ENCODE data around the gene NPHS1. TPM values are rescaled to one million over a fixed set of nuclear protein-coding genes. Genes with fewer than 3 reads are reported as not detected.
"Not testable (repeated sequence)": the region's sequence is repeated elsewhere in the genome, so short reads cannot be mapped to it uniquely, and the experiment has no call there.

NPHS1 gene
- total RNA-seq, 2 experiments from 2014 or later = not detected

- peak overlapping the region; percentile 81 for H3K27ac Mint-ChIP-seq
- ATAC-seq; DNase-seq; H3K9me3 Mint-ChIP-seq (ENCODE audit: low read depth); H3K36me3 Mint-ChIP-seq: not testable (repeated sequence)
- peak overlapping the region; percentile 73 for H3K4me3 Mint-ChIP-seq
- CTCF ChIA-PET = interaction anchor here (1.3 to 2.2 kb wide), 3 partner anchors 12 to 61 kb away, joined by 3 to 10 read pairs (median 4); no protein-coding TSS in a partner anchor
- H3K27me3 Mint-ChIP-seq = peaks cover 21% of the 10 kb centered on the region
- H3K4me1 Mint-ChIP-seq = peaks cover 15% of the 10 kb centered on the region
Observed at GRCh38 chr19:35870124-35870736, 17.9 kb upstream of the NPHS1 start.

GRCh38 chr19:35869327-35870123 is 17.2 kb upstream of the NPHS1 start:
- Mint-ChIP-seq H3K36me3 (no peaks in the 10 kb centered on the region), H3K27ac (peak overlapping the region; percentile 81), H3K27me3 (peaks cover 21% of the 10 kb centered on the region), H3K4me1 (peaks cover 15% of the 10 kb centered on the region), H3K9me3 (ENCODE audit: low read depth) (no peaks in the 10 kb centered on the region), H3K4me3 (peak overlapping the region; percentile 73)
- CTCF ChIA-PET = interaction anchor here (1.3 to 2.2 kb wide), 3 partner anchors 13 to 62 kb away, joined by 3 to 10 read pairs (median 4); no protein-coding TSS in a partner anchor
- ATAC-seq = peak; percentile 92
- peak; percentile 93 for DNase-seq

GRCh38 chr19:35868823-35869326 is 16.6 kb upstream of the NPHS1 start:
- CTCF ChIA-PET = interaction anchor here (1.2 to 2.2 kb wide), 2 partner anchors 13 to 195 kb away, joined by 3 to 10 read pairs; no protein-coding TSS in a partner anchor
- Mint-ChIP-seq H3K9me3 (ENCODE audit: low read depth) (no peaks in the 10 kb centered on the region), H3K36me3 (no peaks in the 10 kb centered on the region), H3K4me3 (peak overlapping the region; percentile 11), H3K27me3 (peaks cover 21% of the 10 kb centered on the region), H3K4me1 (peaks cover 15% of the 10 kb centered on the region), H3K27ac (no peak overlapping the region)
- no peak for DNase-seq
- ATAC-seq = no peak

DNA sequence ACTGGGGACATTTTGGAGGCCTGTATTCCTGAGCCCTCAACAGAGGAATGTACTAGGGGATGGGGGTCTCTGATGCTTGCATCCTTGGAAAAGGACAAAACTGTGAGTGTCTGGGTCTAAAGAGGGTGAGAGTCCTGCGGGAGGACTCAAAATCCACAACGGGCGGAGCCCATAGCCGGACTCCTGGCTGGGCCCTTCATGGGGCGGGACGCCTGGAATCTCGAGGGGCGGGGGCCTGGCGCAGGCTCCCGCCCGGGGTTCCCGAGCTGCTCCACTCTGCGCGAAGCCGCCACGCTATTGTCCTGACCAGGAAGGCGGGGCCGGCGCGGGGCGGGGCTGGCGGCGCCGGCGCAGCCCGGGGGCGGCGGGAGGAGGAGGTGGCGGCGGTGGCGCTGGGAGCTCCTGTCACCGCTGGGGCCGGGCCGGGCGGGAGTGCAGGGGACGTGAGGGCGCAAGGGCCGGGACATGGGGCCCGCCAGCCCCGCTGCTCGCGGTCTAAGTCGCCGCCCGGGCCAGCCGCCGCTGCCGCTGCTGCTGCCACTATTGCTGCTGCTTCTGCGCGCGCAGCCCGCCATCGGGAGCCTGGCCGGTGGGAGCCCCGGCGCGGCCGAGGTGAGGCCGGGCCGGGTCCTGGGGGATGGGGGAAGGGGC is 16.0 kb upstream of the NPHS1 start, which contains the start of gene APLP1:
APLP1 (plus strand) TSS at position 403 of the 651 bp plus-strand sequence; CDS start at position 466, 63 bp downstream.
- DNase-seq (peak; percentile 68), ATAC-seq (peak; percentile 73)
- Mint-ChIP-seq H3K27me3 (peaks cover 21% of the 10 kb centered on the region), H3K9me3 (ENCODE audit: low read depth) (no peaks in the 10 kb centered on the region), H3K4me1 (peaks cover 15% of the 10 kb centered on the region), H3K27ac (no peak within 1 kb of the TSS), H3K36me3 (no peaks in the 10 kb centered on the region), H3K4me3 (peak within 1 kb of the TSS; percentile 11)
- CTCF ChIA-PET = interaction anchor here (1.2 to 2.2 kb wide), 2 partner anchors 14 to 195 kb away, joined by 3 to 10 read pairs; no protein-coding TSS in a partner anchor

DNA sequence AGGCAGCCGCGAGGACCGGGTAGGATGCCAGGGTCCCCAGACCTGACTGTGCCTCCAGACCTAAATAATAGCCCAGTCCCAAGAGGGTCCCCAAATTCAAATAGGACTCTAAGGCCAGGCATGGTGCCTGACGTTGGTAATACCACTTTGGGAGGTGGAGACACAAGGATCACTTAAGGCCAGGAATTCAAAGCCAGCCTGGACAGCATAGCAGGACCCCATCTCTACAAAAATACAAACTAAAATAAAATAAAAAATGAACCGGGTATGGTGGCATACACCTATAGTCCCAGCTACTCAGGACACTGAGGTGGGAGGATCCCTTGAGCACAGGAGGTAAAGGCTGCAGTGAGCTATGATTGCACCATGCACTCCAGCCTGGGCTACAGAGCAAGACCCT is 10.7 kb upstream of the NPHS1 start:
- H3K4me1 Mint-ChIP-seq = peaks cover 4% of the 10 kb centered on the region
- ATAC-seq (no peak), DNase-seq (no peak)
- no peaks in the 10 kb centered on the region for H3K36me3 Mint-ChIP-seq
- no peak overlapping the region for H3K4me3 Mint-ChIP-seq
- H3K9me3 Mint-ChIP-seq (ENCODE audit: low read depth) = no peaks in the 10 kb centered on the region
- H3K27me3 Mint-ChIP-seq = peaks cover 53% of the 10 kb centered on the region
- H3K27ac Mint-ChIP-seq = no peak overlapping the region
- CTCF ChIA-PET = no interaction called here

DNA sequence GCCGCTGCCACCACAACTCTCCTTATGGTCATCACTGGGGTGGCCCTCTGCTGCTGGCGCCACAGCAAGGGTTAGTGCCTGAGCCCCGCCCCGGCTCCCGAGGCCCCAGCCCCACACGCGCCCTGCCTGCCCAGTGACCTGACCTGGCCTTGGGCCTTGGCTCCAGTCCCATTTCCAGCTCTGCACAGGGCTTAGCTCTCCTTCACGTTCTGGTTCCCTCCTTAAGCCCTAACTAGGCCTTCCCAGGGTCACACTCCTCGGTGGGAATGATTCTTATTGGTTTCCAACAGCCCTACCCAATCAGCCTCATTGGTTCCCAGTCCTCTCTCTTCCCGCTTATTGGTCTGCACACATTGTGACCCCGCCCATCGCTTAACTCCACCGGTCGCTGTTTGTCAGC is 10.2 kb upstream of the NPHS1 start:
- Mint-ChIP-seq H3K27me3 (peaks cover 52% of the 10 kb centered on the region), H3K4me3 (no peak overlapping the region)
- CTCF ChIA-PET = no interaction called here

DNA sequence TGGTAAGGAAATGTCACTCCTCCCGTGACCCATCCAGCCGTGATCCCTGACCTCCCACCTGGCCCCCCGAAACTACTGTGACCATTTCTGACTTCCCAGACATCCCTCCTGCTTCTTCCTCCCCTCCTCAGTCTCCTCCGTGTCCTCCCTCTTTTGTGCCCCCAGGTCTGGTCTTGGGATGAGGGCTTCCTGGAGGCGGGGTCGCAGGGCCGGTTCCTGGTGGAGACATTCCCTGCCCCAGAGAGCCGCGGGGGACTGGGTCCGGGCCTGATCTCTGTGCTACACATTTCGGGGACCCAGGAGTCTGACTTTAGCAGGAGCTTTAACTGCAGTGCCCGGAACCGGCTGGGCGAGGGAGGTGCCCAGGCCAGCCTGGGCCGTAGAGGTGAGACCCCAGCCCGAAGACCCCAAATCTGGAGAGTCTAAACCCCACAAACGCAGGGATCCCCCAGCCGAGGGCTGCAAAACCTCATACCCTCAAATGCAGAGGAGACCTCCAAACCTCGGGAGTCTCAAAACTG is 9.4 kb upstream of the NPHS1 start:
- Mint-ChIP-seq H3K27ac (no peak overlapping the region), H3K9me3 (ENCODE audit: low read depth) (no peaks in the 10 kb centered on the region), H3K4me1 (peaks cover 6% of the 10 kb centered on the region), H3K36me3 (no peaks in the 10 kb centered on the region), H3K27me3 (peaks cover 58% of the 10 kb centered on the region), H3K4me3 (no peak overlapping the region)
- DNase-seq (no peak), ATAC-seq (no peak)
- CTCF ChIA-PET = no interaction called here

More for the DNA sequence above, 10.2 kb upstream of the NPHS1 start:
- no peaks in the 10 kb centered on the region for H3K36me3 Mint-ChIP-seq
- no peaks in the 10 kb centered on the region for H3K9me3 Mint-ChIP-seq (ENCODE audit: low read depth)
- no peak for ATAC-seq
- DNase-seq = no peak
- peaks cover 4% of the 10 kb centered on the region for H3K4me1 Mint-ChIP-seq
- no peak overlapping the region for H3K27ac Mint-ChIP-seq

DNA sequence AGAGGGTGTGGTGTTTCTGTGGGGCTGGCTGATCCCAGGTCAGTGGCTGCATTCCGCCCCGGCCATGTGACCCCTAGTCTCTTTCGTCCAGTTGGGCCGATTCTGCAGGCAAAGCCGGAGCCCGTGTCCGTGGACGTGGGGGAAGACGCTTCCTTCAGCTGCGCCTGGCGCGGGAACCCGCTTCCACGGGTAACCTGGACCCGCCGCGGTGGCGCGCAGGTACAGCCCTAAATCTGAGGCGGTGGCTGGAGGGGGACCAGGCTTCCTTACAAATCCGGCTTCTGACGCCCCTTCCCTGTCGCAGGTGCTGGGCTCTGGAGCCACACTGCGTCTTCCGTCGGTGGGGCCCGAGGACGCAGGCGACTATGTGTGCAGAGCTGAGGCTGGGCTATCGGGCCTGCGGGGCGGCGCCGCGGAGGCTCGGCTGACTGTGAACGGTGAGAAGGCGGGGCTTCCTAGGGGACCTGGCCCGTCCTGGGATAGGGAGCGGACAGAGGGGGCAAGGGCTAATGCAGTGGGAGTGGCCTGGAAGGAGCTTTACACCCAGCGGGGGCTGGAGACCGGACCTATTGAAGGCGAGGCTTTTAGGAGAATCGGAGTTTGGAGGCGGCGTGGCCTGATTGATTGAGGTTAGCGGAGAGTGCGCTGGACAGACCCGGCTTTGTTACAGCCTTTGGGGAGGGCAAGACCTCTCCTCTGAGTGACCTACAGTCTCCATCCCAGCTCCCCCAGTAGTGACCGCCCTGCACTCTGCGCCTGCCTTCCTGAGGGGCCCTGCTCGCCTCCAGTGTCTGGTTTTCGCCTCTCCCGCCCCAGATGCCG is 8.7 kb upstream of the NPHS1 start:
- no peak for ATAC-seq
- Mint-ChIP-seq H3K27ac (no peak overlapping the region), H3K4me3 (no peak overlapping the region), H3K9me3 (ENCODE audit: low read depth) (no peaks in the 10 kb centered on the region), H3K36me3 (no peaks in the 10 kb centered on the region), H3K4me1 (peaks cover 6% of the 10 kb centered on the region), H3K27me3 (peaks cover 58% of the 10 kb centered on the region)
- CTCF ChIA-PET = no interaction called here
- DNase-seq = no peak

GRCh38 chr19:35860436-35860817 is 8.1 kb upstream of the NPHS1 start:
- Mint-ChIP-seq H3K4me1 (peaks cover 6% of the 10 kb centered on the region), H3K27me3 (peaks cover 61% of the 10 kb centered on the region)

GRCh38 chr19:35859414-35859813 is 7.1 kb upstream of the NPHS1 start:
- ATAC-seq = no peak
- H3K4me3 Mint-ChIP-seq = no peak overlapping the region
- peaks cover 6% of the 10 kb centered on the region for H3K4me1 Mint-ChIP-seq
- DNase-seq = no peak
- no peak overlapping the region for H3K27ac Mint-ChIP-seq
- no peaks in the 10 kb centered on the region for H3K36me3 Mint-ChIP-seq
- CTCF ChIA-PET = no interaction called here
- H3K9me3 Mint-ChIP-seq (ENCODE audit: low read depth) = no peaks in the 10 kb centered on the region
- H3K27me3 Mint-ChIP-seq = peaks cover 71% of the 10 kb centered on the region

More at GRCh38 chr19:35860436-35860817, 8.1 kb upstream of the NPHS1 start:
- ATAC-seq = no peak
- DNase-seq = no peak
- Mint-ChIP-seq H3K36me3 (no peaks in the 10 kb centered on the region), H3K4me3 (no peak overlapping the region), H3K9me3 (ENCODE audit: low read depth) (no peaks in the 10 kb centered on the region), H3K27ac (no peak overlapping the region)
- CTCF ChIA-PET = no interaction called here

GRCh38 chr19:35858311-35858710 is 6.0 kb upstream of the NPHS1 start:
- peaks cover 6% of the 10 kb centered on the region for H3K4me1 Mint-ChIP-seq
- H3K27ac Mint-ChIP-seq = no peak overlapping the region
- no peaks in the 10 kb centered on the region for H3K36me3 Mint-ChIP-seq
- H3K4me3 Mint-ChIP-seq = no peak overlapping the region
- DNase-seq (no peak), ATAC-seq (no peak)
- CTCF ChIA-PET = no interaction called here
- H3K27me3 Mint-ChIP-seq = peaks cover 73% of the 10 kb centered on the region
- H3K9me3 Mint-ChIP-seq (ENCODE audit: low read depth) = no peaks in the 10 kb centered on the region

DNA sequence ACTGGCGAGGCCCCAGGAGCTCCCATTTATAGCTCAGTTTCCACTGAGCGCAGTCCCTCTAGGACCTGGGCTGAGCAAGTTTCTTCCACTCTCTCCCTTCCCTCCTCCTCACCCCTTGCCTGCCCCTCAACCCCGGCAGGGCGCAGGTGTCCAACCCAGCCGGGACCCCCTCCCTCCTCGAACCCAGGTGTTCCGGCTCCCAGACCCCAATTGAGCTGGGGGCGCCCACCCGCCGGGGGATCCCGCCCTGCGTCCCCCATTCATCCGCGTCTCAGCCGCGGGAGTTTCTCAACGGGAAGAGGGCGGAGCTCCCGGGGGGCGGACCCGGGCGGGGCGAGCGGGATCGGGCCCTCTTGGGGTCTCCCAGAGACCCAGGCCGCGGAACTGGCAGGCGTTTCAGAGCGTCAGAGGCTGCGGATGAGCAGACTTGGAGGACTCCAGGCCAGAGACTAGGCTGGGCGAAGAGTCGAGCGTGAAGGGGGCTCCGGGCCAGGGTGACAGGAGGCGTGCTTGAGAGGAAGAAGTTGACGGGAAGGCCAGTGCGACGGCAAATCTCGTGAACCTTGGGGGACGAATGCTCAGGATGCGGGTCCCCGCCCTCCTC is 4.3 kb upstream of the NPHS1 start, which contains the start of gene KIRREL2:
KIRREL2 (plus strand) TSS at position 366 of the 604 bp plus-strand sequence; CDS start at position 575, 209 bp downstream.
- CTCF ChIA-PET = interaction anchor here (1.1 to 1.4 kb wide), 2 partner anchors 10 to 75 kb away, joined by 4 to 5 read pairs; no protein-coding TSS in a partner anchor
- H3K4me1 Mint-ChIP-seq = peaks cover 6% of the 10 kb centered on the region
- H3K27ac Mint-ChIP-seq = no peak within 1 kb of the TSS
- no peaks in the 10 kb centered on the region for H3K36me3 Mint-ChIP-seq
- H3K27me3 Mint-ChIP-seq = peaks cover 70% of the 10 kb centered on the region
- DNase-seq (peak; percentile 53), ATAC-seq (peak; percentile 73)
- peak within 1 kb of the TSS; percentile 71 for H3K4me3 Mint-ChIP-seq
- no peaks in the 10 kb centered on the region for H3K9me3 Mint-ChIP-seq (ENCODE audit: low read depth)
